HEK293 (cell line): ENCODE results near the gene WNT11.

ENCODE experiments used
- CTCF ChIP-seq: fragments of 450-650 bp; formaldehyde crosslinking; IDR thresholded peaks from 2 replicates; pipeline ENCODE4 v1.5.1; 2016; ENCODE audit warnings: missing biosample characterization, missing genetic modification characterization
- KLF9 ChIP-seq: fragments of 450-650 bp; formaldehyde crosslinking; IDR thresholded peaks from 2 replicates; pipeline ENCODE4 v1.5.1; 2016; ENCODE audit warnings: missing biosample characterization, missing genetic modification characterization, low read depth
- REST ChIP-seq: fragments of 450-650 bp; formaldehyde crosslinking; IDR thresholded peaks from 2 replicates; pipeline ENCODE4 v1.5.1; 2016; ENCODE audit warnings: missing biosample characterization, missing genetic modification characterization
- TCF7L2 ChIP-seq: IDR thresholded peaks from 2 replicates; pipeline ENCODE4 v1.6.1; 2011; ENCODE audit warnings: low read depth, mild to moderate bottlenecking, inconsistent platforms, low read length, moderate library complexity, borderline replicate concordance
- YY1 ChIP-seq: fragments of 450-650 bp; formaldehyde crosslinking; IDR thresholded peaks from 2 replicates; pipeline ENCODE4 v1.5.1; 2018; ENCODE audit warnings: missing biosample characterization, missing genetic modification characterization
- ZNF140 ChIP-seq: fragments of 450-650 bp; formaldehyde crosslinking; IDR thresholded peaks from 2 replicates; pipeline ENCODE4 v1.5.1; 2016; ENCODE audit warnings: missing biosample characterization, missing genetic modification characterization
- ZNF146 ChIP-seq: fragments of 450-650 bp; formaldehyde crosslinking; IDR thresholded peaks from 2 replicates; pipeline ENCODE4 v1.5.1; 2016; ENCODE audit warnings: missing biosample characterization, missing genetic modification characterization
- ZNF239 ChIP-seq: fragments of 450-650 bp; formaldehyde crosslinking; IDR thresholded peaks from 2 replicates; pipeline ENCODE4 v1.5.1; 2016; ENCODE audit warnings: missing biosample characterization, missing genetic modification characterization
- ZNF518A ChIP-seq: fragments of 450-650 bp; formaldehyde crosslinking; conservative IDR thresholded peaks from 2 replicates; pipeline ENCODE4 v1.5.1; 2016; ENCODE audit warnings: low read depth, missing biosample characterization, missing genetic modification characterization
- ZNF585B ChIP-seq: fragments of 450-650 bp; formaldehyde crosslinking; IDR thresholded peaks from 2 replicates; pipeline ENCODE4 v1.5.1; 2016; ENCODE audit warnings: missing biosample characterization, missing genetic modification characterization
- ZSCAN4 ChIP-seq: fragments of 450-650 bp; formaldehyde crosslinking; IDR thresholded peaks from 2 replicates; pipeline ENCODE4 v1.5.1; 2017; ENCODE audit warnings: missing biosample characterization, missing genetic modification characterization

GRCh38 chr11:76212086-76213035 lies 6.1 kb upstream of the WNT11 start:
- TF ChIP-seq CTCF: no peak
- TF ChIP-seq YY1 (tag by site-specific recombination): no peak
- TF ChIP-seq ZNF239 (tag by site-specific recombination): no peak
- TF ChIP-seq TCF7L2: no peak
- TF ChIP-seq ZNF518A (tag by site-specific recombination): no peak
- TF ChIP-seq ZSCAN4 (tag by site-specific recombination): no peak
- TF ChIP-seq REST (tag by site-specific recombination): no peak
- no peak for TF ChIP-seq KLF9 (tag by site-specific recombination)
- TF ChIP-seq ZNF146: no peak
- TF ChIP-seq ZNF140 (tag by site-specific recombination): no peak
- TF ChIP-seq ZNF585B (tag by site-specific recombination): no peak
